ENCODE results near the gene SMIM24. TPM values are rescaled to one million over a fixed set of nuclear protein-coding genes. Genes with fewer than 3 reads are reported as not detected.

Gene SMIM24
- total RNA-seq, 1 donor from 2014 or later: not detected

GRCh38 chr19:3459089-3459881, 21.0 kb downstream of the SMIM24 start:
- TF ChIP-seq CTCF (IDR thresholded peaks at IDR 0.05; ENCODE audit: unreplicated experiment): no peak
- H3K4me3 Mint-ChIP-seq (ENCODE audit: unreplicated experiment): no peak overlapping the region
- DNase-seq (ENCODE audit: low spot score): no peak
- no peaks in the 10 kb centered on the region for H3K9me3 Mint-ChIP-seq (ENCODE audit: unreplicated experiment)
- peaks cover 3% of the 10 kb centered on the region for H3K4me1 Mint-ChIP-seq (ENCODE audit: unreplicated experiment)
- H3K27me3 Mint-ChIP-seq (ENCODE audit: unreplicated experiment): peaks cover 11% of the 10 kb centered on the region
- peaks cover 4% of the 10 kb centered on the region for H3K36me3 Mint-ChIP-seq (ENCODE audit: low read depth, unreplicated experiment)
- no peak overlapping the region for H3K27ac Mint-ChIP-seq (ENCODE audit: unreplicated experiment)

DNA sequence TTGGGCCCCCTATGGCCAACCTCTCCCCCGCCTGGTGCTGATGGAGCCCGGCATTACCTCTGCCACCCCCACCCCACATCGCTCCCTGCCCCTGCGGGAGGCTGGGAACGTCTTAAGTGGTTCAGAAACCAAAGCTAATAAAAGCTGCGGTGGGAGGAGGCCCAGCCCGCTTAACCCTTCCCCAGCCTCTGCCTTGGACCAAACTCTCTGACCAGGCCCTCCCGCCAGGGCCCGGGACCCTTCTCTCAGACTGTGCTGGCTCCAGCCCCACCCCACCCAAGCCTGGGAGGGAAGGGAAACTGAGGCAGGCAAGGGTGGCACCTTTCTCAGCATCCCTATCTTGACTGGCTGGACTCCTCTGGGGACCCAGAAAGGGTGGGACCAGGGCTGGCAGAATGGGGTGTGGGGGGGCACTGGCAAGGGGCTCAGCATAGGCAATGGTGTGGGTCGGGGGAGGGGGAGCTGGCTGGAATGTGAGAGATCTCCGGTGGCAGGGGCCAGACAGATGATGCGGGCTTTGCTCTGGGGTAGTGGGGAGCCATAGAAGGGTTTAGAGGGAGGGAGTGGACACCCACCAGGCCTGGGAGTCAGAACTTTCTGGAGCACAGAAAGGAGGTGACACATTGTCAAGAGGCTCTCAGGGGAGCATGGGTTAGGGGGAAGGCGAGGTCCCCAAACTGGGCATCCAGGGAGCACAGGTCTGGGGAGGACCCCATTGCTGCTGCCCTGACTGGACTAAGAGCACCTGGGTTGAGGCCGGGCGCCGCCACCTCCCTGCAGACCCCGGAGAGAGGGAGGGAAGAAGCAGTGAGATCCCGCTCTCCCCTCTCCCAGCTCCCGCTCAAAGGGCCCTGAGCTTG, 21.9 kb downstream of the SMIM24 start:
- H3K27me3 Mint-ChIP-seq (ENCODE audit: unreplicated experiment): peaks cover 11% of the 10 kb centered on the region
- DNase-seq (ENCODE audit: low spot score): no peak
- peaks cover 4% of the 10 kb centered on the region for H3K36me3 Mint-ChIP-seq (ENCODE audit: low read depth, unreplicated experiment)
- TF ChIP-seq CTCF (IDR thresholded peaks at IDR 0.05; ENCODE audit: unreplicated experiment): no peak
- peaks cover 3% of the 10 kb centered on the region for H3K4me1 Mint-ChIP-seq (ENCODE audit: unreplicated experiment)
- no peak overlapping the region for H3K4me3 Mint-ChIP-seq (ENCODE audit: unreplicated experiment)
- H3K9me3 Mint-ChIP-seq (ENCODE audit: unreplicated experiment): no peaks in the 10 kb centered on the region
- H3K27ac Mint-ChIP-seq (ENCODE audit: unreplicated experiment): no peak overlapping the region

GRCh38 chr19:3457528-3458228, 22.6 kb downstream of the SMIM24 start:
- Mint-ChIP-seq H3K27me3 (ENCODE audit: unreplicated experiment) (peaks cover 8% of the 10 kb centered on the region), H3K4me3 (ENCODE audit: unreplicated experiment) (no peak overlapping the region), H3K9me3 (ENCODE audit: unreplicated experiment) (no peaks in the 10 kb centered on the region), H3K4me1 (ENCODE audit: unreplicated experiment) (peaks cover 1% of the 10 kb centered on the region), H3K36me3 (ENCODE audit: low read depth, unreplicated experiment) (peaks cover 5% of the 10 kb centered on the region), H3K27ac (ENCODE audit: unreplicated experiment) (no peak overlapping the region)
- no peak for TF ChIP-seq CTCF (IDR thresholded peaks at IDR 0.05; ENCODE audit: unreplicated experiment)
- no peak for DNase-seq (ENCODE audit: low spot score)

DNA sequence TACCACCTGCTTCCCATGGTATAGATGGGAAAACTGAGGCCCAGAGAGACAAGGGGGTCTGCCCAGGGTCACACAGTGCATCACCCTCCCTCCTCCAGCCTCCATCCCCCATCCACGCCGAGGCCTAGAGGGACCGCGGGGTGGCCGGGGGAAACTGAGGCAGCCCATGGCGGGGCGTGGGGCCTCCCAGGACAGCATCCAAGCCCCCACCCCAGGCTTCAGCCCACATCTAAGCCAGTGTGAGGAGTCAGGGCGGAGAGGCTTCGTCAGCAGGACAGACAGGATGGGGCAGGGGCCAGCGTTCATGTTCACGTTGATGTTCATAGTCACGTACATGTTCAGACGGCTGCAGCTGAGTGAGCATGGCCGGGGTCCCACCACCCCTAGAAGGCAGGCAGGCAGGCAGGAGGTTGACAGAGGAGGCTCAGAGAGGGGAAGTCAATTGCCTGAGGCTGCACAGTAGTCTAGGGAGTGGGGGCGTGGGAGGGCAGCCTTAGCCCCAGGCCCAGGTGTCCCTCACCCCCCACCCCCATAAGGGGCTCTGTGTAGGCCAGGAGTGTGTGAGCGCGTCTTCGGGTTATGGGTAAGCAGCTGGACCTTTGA, 23.3 kb downstream of the SMIM24 start:
- DNase-seq (ENCODE audit: low spot score): no peak
- Mint-ChIP-seq H3K4me1 (ENCODE audit: unreplicated experiment) (no peaks in the 10 kb centered on the region), H3K27ac (ENCODE audit: unreplicated experiment) (no peak overlapping the region), H3K36me3 (ENCODE audit: low read depth, unreplicated experiment) (peaks cover 3% of the 10 kb centered on the region), H3K4me3 (ENCODE audit: unreplicated experiment) (no peak overlapping the region), H3K27me3 (ENCODE audit: unreplicated experiment) (peaks cover 4% of the 10 kb centered on the region), H3K9me3 (ENCODE audit: unreplicated experiment) (no peaks in the 10 kb centered on the region)
- no peak for TF ChIP-seq CTCF (IDR thresholded peaks at IDR 0.05; ENCODE audit: unreplicated experiment)

Data from endothelial cell (in vitro differentiated cells).